GM12878 (cell line): ENCODE results near the gene CRP. TPM values are rescaled to one million over a fixed set of nuclear protein-coding genes. Genes with fewer than 3 reads are reported as not detected.
"Not testable (repeated sequence)": the region's sequence is repeated elsewhere in the genome, so short reads cannot be mapped to it uniquely, and the experiment has no call there.

Source experiments
- ATAC-seq: fragments of 200-7000 bp; cut with Tn5 transposase; 3 replicates; pipeline ENCODE4 v1.9.1; 2020; ENCODE audit warnings: mild to moderate bottlenecking, moderate library complexity
- BruUV-seq: library from RNA; stranded (reverse); fragments of 400-500 nt; replicated peaks from 2 replicates; lab custom pipeline; 2021; lab: Mats Ljungman, UMichigan
- CTCF ChIA-PET: fragments of 300-600 bp; sonication (Branson Sonifier 250); formaldehyde crosslinking; extraction: SDS; loops from one replicate; lab custom pipeline; 2021; ENCODE audit warnings: inconsistent platforms; lab: Yijun Ruan, JAX
- POLR2A ChIA-PET: fragments of 350-600 bp; formaldehyde crosslinking; extraction: SDS; loops from one replicate; lab custom pipeline; 2021; ENCODE audit warnings: inconsistent platforms; lab: Charles Lee
- RAD21 ChIA-PET: fragments of 300-600 bp; sonication (Branson Sonifier 250); formaldehyde crosslinking; loops from one replicate; lab custom pipeline; 2023; ENCODE audit warnings: antibody characterized with exemption; ENCODE audit not compliant: unreplicated experiment; lab: Charles Lee
- SMC1A ChIA-PET: fragments of 300-600 bp; sonication (Branson Sonifier 250); formaldehyde crosslinking; loops from one replicate; lab custom pipeline; 2023; ENCODE audit not compliant: unreplicated experiment, uncharacterized antibody; lab: Charles Lee
- DNase-seq: peaks from one replicate; pipeline ENCODE4 v3.0.0-alpha.2; 2011; ENCODE audit warnings: low read depth, low spot score
- FAIRE-seq: peaks from 3 replicates; lab custom pipeline; 2011; peaks lifted over from hg19 to GRCh38; lab: Jason Lieb, UNC
- H2AFZ ChIP-seq: 2 replicates; pipeline ENCODE4 v1.6.0; 2011; ENCODE audit warnings: low read depth, low read length, control low read depth; ENCODE audit not compliant: control insufficient read depth
- H3K27ac ChIP-seq: 2 replicates; pipeline ENCODE4 v1.5.1; 2011; ENCODE audit warnings: control low read depth; ENCODE audit not compliant: control insufficient read depth, insufficient read depth
- H3K27me3 ChIP-seq, 2 experiments: replicated peaks in 1 of 2; 2 replicates each; pipeline versions ENCODE4 v1.6.0 to v1.6.1; 2011; ENCODE audit warnings: low read length in 1 of 2; ENCODE audit not compliant: control insufficient read depth in 2 of 2, insufficient read depth in 2 of 2
- H3K36me3 ChIP-seq, 2 experiments: 2 replicates each; pipeline ENCODE4 v1.5.1; 2011; ENCODE audit warnings: low read length in 1 of 2; ENCODE audit not compliant: control insufficient read depth in 2 of 2, insufficient read depth in 2 of 2
- H3K4me1 ChIP-seq: 2 replicates; pipeline ENCODE4 v1.6.1; 2011; ENCODE audit warnings: mild to moderate bottlenecking, low read length, moderate library complexity, mixed read lengths; ENCODE audit not compliant: control insufficient read depth, insufficient read depth
- H3K4me2 ChIP-seq: 2 replicates; pipeline ENCODE4 v1.6.0; 2011; ENCODE audit warnings: control low read depth; ENCODE audit not compliant: control insufficient read depth, insufficient read depth
- H3K4me3 ChIP-seq: fragments of 200-600 bp; sonication (generic); 2 replicates; pipeline ENCODE4 v1.5.1; 2016
- H3K79me2 ChIP-seq: 2 replicates; pipeline ENCODE4 v1.6.0; 2011; ENCODE audit warnings: low read length; ENCODE audit not compliant: control insufficient read depth, insufficient read depth
- H3K9ac ChIP-seq: 2 replicates; pipeline ENCODE4 v1.8.0; 2011; ENCODE audit warnings: low read length, control low read depth, mixed read lengths; ENCODE audit not compliant: control insufficient read depth, insufficient read depth
- H3K9me3 ChIP-seq: replicated peaks from 3 replicates; pipeline ENCODE4 v1.5.1; 2011; ENCODE audit warnings: mild to moderate bottlenecking, low read length; ENCODE audit not compliant: control insufficient read depth, insufficient read depth
- H4K20me1 ChIP-seq: 2 replicates; pipeline ENCODE4 v1.6.0; 2011; ENCODE audit not compliant: control insufficient read depth, insufficient read depth
- EP300 ChIP-seq, 2 experiments: fragments of 150-350 bp in 1 of 2; IDR thresholded peaks; 2 replicates each; pipeline ENCODE4 v1.6.1; 2011 to 2012; ENCODE audit warnings: low read depth in 2 of 2, low read length in 2 of 2, borderline replicate concordance in 1 of 2, improper control_type of control experiment in 1 of 2, inconsistent platforms in 1 of 2; ENCODE audit not compliant: control insufficient read depth in 1 of 2
- FOXM1 ChIP-seq: IDR thresholded peaks from 2 replicates; pipeline ENCODE4 v1.6.1; 2012; ENCODE audit warnings: low read depth, mild to moderate bottlenecking, inconsistent platforms, low read length, moderate library complexity
- LARP7 ChIP-seq: fragments of 450-650 bp; IDR thresholded peaks from 2 replicates; pipeline ENCODE4 v1.6.1; 2017; ENCODE audit warnings: mild to moderate bottlenecking
- POLR2A ChIP-seq: IDR thresholded peaks from 2 replicates; pipeline ENCODE4 v1.6.1; 2011; ENCODE audit warnings: low read depth, mild to moderate bottlenecking, low read length
- STAT1 ChIP-seq: fragments of 450-650 bp; conservative IDR thresholded peaks from 2 replicates; pipeline ENCODE4 v1.6.1; 2014; ENCODE audit warnings: antibody characterized with exemption, mild to moderate bottlenecking
- ZNF274 ChIP-seq: IDR thresholded peaks from one replicate; pipeline ENCODE4 v1.8.0; 2011; ENCODE audit not compliant: insufficient read length, insufficient read depth
- WGBS: methylation state at CpG from one replicate; pipeline ENCODE4 v1.1.6; 2016; ENCODE audit warnings: low lambda C conversion rate; ENCODE audit not compliant: insufficient replicate concordance, insufficient coverage; ENCODE audit errors: missing lambda C conversion rate; 5-methylcytosine and 5-hydroxymethylcytosine counted together
- in situ Hi-C: fragments of 300-500 bp; cut with MboI; formaldehyde crosslinking; loops from 9 replicates; pipeline ENCODE4 v1.14.3; 2018; ENCODE audit warnings: mixed read lengths
- intact Hi-C: fragments of 100-400 bp; cut with micrococcal nuclease; formaldehyde crosslinking; loops from one replicate; pipeline ENCODE4 v1.14.2; 2022; ENCODE audit not compliant: unreplicated experiment
- polyA plus RNA-seq, 11 experiments: library from polyadenylated mRNA; depleted of rRNA in 4 of 11; unstranded in 6 of 11; stranded (reverse) in 5 of 11; fragments of >200 nt; fragmentation: Nextera tagmentation in 4 of 11; fragmentation: Illumina TruSeq in 1 of 11; extraction: Ambion mirVana in 4 of 11; extraction: Trizol in 1 of 11; gene quantifications; 1 replicate in 1 of 11; 2 replicates in 10 of 11; pipeline versions ENCODE4 v1.2.1 to v1.2.3, GENCODE V29; 2011 to 2016; ENCODE audit warnings: inconsistent platforms in 2 of 11, missing spikeins in 2 of 11, low read depth in 1 of 11
- total RNA-seq, 4 experiments: library from RNA; depleted of rRNA in 3 of 4; stranded (reverse); fragments of >200 nt in 3 of 4; fragmentation: Illumina TruSeq in 1 of 4; extraction: Trizol in 1 of 4; gene quantifications; 2 replicates each; pipeline versions ENCODE4 v1.2.1 to v1.2.3, GENCODE V29; 2013 to 2021
- TF ChIP-seq, protein P1 (sequence below): IDR thresholded peaks from 2 replicates; pipeline ENCODE4 v1.6.1; 2012; ENCODE audit warnings: low read depth, low read length, improper control_type of control experiment
- TF ChIP-seq, protein P2 (sequence below): fragments of 450-650 bp; IDR thresholded peaks from 2 replicates; pipeline ENCODE4 v1.6.1; 2017; ENCODE audit warnings: borderline replicate concordance

Gene CRP
- total and polyA plus RNA-seq, 10 of the 15 experiments (the other 5 are each of a cell fraction or from before 2014, with no cell fraction given): 0.54 TPM; not detected in 9

DNA sequence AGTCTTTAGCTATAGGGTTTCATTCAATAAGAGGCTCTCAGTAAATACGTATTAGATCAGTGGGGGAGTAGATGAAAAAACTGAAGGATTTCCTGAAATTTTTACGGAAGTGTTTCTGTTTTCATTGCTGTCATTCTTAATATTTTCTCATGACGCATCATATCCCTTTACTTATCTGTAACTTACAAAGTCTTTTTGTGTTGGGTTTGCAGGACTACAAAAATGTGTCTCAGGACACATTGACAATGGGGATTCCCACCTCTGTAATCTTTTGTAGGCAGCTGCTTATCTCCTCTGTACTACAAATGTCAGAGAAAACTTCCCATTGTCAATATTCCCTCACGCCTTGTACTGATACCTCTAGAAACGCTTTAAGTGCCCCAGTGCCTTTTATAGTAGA, 35.5 kb downstream of the CRP start (continued):
- TF ChIP-seq, protein P1, sequence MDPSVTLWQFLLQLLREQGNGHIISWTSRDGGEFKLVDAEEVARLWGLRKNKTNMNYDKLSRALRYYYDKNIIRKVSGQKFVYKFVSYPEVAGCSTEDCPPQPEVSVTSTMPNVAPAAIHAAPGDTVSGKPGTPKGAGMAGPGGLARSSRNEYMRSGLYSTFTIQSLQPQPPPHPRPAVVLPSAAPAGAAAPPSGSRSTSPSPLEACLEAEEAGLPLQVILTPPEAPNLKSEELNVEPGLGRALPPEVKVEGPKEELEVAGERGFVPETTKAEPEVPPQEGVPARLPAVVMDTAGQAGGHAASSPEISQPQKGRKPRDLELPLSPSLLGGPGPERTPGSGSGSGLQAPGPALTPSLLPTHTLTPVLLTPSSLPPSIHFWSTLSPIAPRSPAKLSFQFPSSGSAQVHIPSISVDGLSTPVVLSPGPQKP: no peak
- TF ChIP-seq, protein P2, sequence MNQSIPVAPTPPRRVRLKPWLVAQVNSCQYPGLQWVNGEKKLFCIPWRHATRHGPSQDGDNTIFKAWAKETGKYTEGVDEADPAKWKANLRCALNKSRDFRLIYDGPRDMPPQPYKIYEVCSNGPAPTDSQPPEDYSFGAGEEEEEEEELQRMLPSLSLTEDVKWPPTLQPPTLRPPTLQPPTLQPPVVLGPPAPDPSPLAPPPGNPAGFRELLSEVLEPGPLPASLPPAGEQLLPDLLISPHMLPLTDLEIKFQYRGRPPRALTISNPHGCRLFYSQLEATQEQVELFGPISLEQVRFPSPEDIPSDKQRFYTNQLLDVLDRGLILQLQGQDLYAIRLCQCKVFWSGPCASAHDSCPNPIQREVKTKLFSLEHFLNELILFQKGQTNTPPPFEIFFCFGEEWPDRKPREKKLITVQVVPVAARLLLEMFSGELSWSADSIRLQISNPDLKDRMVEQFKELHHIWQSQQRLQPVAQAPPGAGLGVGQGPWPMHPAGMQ: no peak
- TF ChIP-seq POLR2A: no peak

DNA sequence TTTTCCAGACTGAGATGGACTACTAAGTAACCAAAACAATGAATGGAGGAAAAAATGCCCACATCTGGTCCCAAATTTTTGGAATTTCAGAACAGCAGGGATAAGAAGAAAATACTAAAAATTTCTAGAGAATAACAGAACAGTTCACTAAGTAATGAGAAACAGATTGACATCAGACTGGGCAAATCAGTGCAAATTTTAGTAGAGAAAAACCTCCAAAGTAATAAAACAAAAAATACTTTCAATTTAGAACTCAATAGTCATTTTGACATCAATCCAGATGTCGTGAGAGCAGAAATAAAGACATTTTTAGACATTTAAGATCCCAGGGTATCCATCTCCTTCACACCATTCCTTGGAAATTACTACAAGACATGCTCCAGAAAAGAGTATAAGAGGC, 39.3 kb downstream of the CRP start:
- BruUV-seq: no TSS peak
- Histone ChIP-seq H3K9ac (no peak overlapping the region), H3K4me1 (no peaks in the 10 kb centered on the region), H3K9me3 (no peaks in the 10 kb centered on the region), H3K4me2 (no peak overlapping the region), H3K79me2 (no peaks in the 10 kb centered on the region), H4K20me1 (no peaks in the 10 kb centered on the region), H3K27ac (no peak overlapping the region), H2AFZ (no peak overlapping the region), H3K36me3 (no peaks in the 10 kb centered on the region), H3K4me3 (no peak overlapping the region), H3K27me3 (no peaks in the 10 kb centered on the region; a peak in 1 of 4 replicates)
- ATAC-seq (no peak), DNase-seq (no peak), FAIRE-seq (no peak)
- RAD21 ChIA-PET: no interaction called here
- TF ChIP-seq LARP7 (no peak), FOXM1 (no peak), ZNF274 (no peak), EP300 (IDR thresholded peaks at IDR 0.05; ENCODE audit: borderline replicate concordance in 1 of 2, control insufficient read depth in 1 of 2, low read depth in 2 of 2, low read length in 2 of 2) (no peak), STAT1 (no peak)
- in situ Hi-C loops: no loop called here
- intact Hi-C loops: no loop called here
- CTCF ChIA-PET: no interaction called here
- POLR2A ChIA-PET: no interaction called here
- SMC1A ChIA-PET: no interaction called here
- WGBS: 4% methylated on average over 1 of the region's 1 CpG

DNA sequence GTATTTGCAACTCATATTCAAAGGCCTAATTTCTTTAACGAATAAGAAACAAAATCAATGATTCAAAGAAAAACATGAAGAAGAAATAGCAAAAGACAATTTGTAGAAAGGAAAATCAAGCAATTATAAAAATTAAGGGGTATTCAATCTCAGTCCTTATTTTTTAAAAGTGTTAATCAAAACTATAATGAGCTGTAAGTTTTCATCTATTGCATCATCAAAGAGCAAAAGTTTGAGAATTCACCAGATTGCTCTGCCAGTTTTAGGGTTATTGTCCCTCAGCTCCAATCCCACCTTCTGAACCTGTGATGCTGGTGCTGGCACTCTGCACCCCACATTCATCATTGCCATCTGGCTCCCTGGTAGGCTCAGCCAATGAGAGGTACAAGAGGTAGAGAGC, 42.0 kb downstream of the CRP start:
- H3K9ac ChIP-seq, FAIRE-seq, H3K36me3 ChIP-seq, H3K27me3 ChIP-seq, H3K79me2 ChIP-seq, H3K4me3 ChIP-seq, SMC1A ChIA-PET, DNase-seq, H3K9me3 ChIP-seq, in situ Hi-C loops, H4K20me1 ChIP-seq, H3K4me2 ChIP-seq, BruUV-seq, POLR2A ChIA-PET, ATAC-seq, H3K4me1 ChIP-seq, CTCF ChIA-PET, RAD21 ChIA-PET, intact Hi-C loops, H2AFZ ChIP-seq, H3K27ac ChIP-seq: not testable (repeated sequence)
- 14% methylated on average over 1 of the region's 1 CpG for WGBS
